Measurements from ENCODE around the gene CAPN14.

CAPN14 gene

GRCh38 chr2:31170071-31170698 is 47.1 kb downstream of the CAPN14 start:
- TF ChIP-seq EZH2 (IDR thresholded peaks at IDR 0.05) (no peak), FOXP2 (optimal IDR thresholded peaks at IDR 0.05; ENCODE audit: control extremely low read depth, extremely low read length, insufficient read depth) (peak; percentile 44), POLR2AphosphoS5 (IDR thresholded peaks at IDR 0.05; ENCODE audit: borderline replicate concordance, low read depth, low read length) (no peak)
- no peak overlapping the region for H3K9ac ChIP-seq (ENCODE audit: insufficient read length)
- H3K36me3 ChIP-seq (ENCODE audit: insufficient read depth, low read length) = no peaks in the 10 kb centered on the region
- H3K9me3 ChIP-seq (ENCODE audit: low read depth, low read length) = no peaks in the 10 kb centered on the region
- peak; percentile 47 for DNase-seq (ENCODE audit: low read depth, low spot score)
- H3K4me3 ChIP-seq = no peak overlapping the region
- no peak overlapping the region for H3K27ac ChIP-seq

- DNase-seq (ENCODE audit: low read depth, low spot score) = no peak
- Histone ChIP-seq H3K9me3 (ENCODE audit: low read depth, low read length) (no peaks in the 10 kb centered on the region), H3K4me3 (no peak overlapping the region), H3K9ac (ENCODE audit: insufficient read length) (no peak overlapping the region), H3K36me3 (ENCODE audit: insufficient read depth, low read length) (no peaks in the 10 kb centered on the region), H3K27ac (no peak overlapping the region)
- TF ChIP-seq FOXP2 (optimal IDR thresholded peaks at IDR 0.05; ENCODE audit: control extremely low read depth, extremely low read length, insufficient read depth) (no peak), POLR2AphosphoS5 (IDR thresholded peaks at IDR 0.05; ENCODE audit: borderline replicate concordance, low read depth, low read length) (no peak), EZH2 (IDR thresholded peaks at IDR 0.05) (no peak)
These were observed 49.0 kb downstream of the CAPN14 start for GRCh38 chr2:31168291-31168690.

GRCh38 chr2:31166925-31167324 is 50.4 kb downstream of the CAPN14 start:
- no peak for TF ChIP-seq FOXP2 (optimal IDR thresholded peaks at IDR 0.05; ENCODE audit: control extremely low read depth, extremely low read length, insufficient read depth)
- TF ChIP-seq POLR2AphosphoS5 (IDR thresholded peaks at IDR 0.05; ENCODE audit: borderline replicate concordance, low read depth, low read length) = no peak
- no peak for TF ChIP-seq EZH2 (IDR thresholded peaks at IDR 0.05)
- no peak for DNase-seq (ENCODE audit: low read depth, low spot score)
- Histone ChIP-seq H3K27ac (no peak overlapping the region), H3K9me3 (ENCODE audit: low read depth, low read length) (no peaks in the 10 kb centered on the region), H3K4me3 (no peak overlapping the region), H3K9ac (ENCODE audit: insufficient read length) (no peak overlapping the region), H3K36me3 (ENCODE audit: insufficient read depth, low read length) (no peaks in the 10 kb centered on the region)

GRCh38 chr2:31163011-31163539 is 54.2 kb downstream of the CAPN14 start:
- no peak for DNase-seq (ENCODE audit: low read depth, low spot score)
- Histone ChIP-seq H3K9ac (ENCODE audit: insufficient read length) (no peak overlapping the region), H3K4me3 (no peak overlapping the region), H3K9me3 (ENCODE audit: low read depth, low read length) (no peaks in the 10 kb centered on the region), H3K36me3 (ENCODE audit: insufficient read depth, low read length) (no peaks in the 10 kb centered on the region), H3K27ac (no peak overlapping the region)
- no peak for TF ChIP-seq EZH2 (IDR thresholded peaks at IDR 0.05)
- TF ChIP-seq POLR2AphosphoS5 (IDR thresholded peaks at IDR 0.05; ENCODE audit: borderline replicate concordance, low read depth, low read length) = no peak
- no peak for TF ChIP-seq FOXP2 (optimal IDR thresholded peaks at IDR 0.05; ENCODE audit: control extremely low read depth, extremely low read length, insufficient read depth)

- H3K36me3 ChIP-seq (ENCODE audit: insufficient read depth, low read length) = no peaks in the 10 kb centered on the region
- no peak overlapping the region for H3K4me3 ChIP-seq
- H3K9me3 ChIP-seq (ENCODE audit: low read depth, low read length) = no peaks in the 10 kb centered on the region
- no peak overlapping the region for H3K27ac ChIP-seq
- TF ChIP-seq FOXP2 (optimal IDR thresholded peaks at IDR 0.05; ENCODE audit: control extremely low read depth, extremely low read length, insufficient read depth) (no peak), POLR2AphosphoS5 (IDR thresholded peaks at IDR 0.05; ENCODE audit: borderline replicate concordance, low read depth, low read length) (no peak), EZH2 (IDR thresholded peaks at IDR 0.05) (no peak)
- H3K9ac ChIP-seq (ENCODE audit: insufficient read length) = no peak overlapping the region
- no peak for DNase-seq (ENCODE audit: low read depth, low spot score)
These were observed 55.7 kb downstream of the CAPN14 start for GRCh38 chr2:31161637-31162036.

GRCh38 chr2:31151501-31151900 is 65.8 kb downstream of the CAPN14 start:
- H3K9ac ChIP-seq (ENCODE audit: insufficient read length) = no peak overlapping the region
- H3K9me3 ChIP-seq (ENCODE audit: low read depth, low read length) = no peaks in the 10 kb centered on the region
- no peak for DNase-seq (ENCODE audit: low read depth, low spot score)
- no peak overlapping the region for H3K27ac ChIP-seq
- H3K36me3 ChIP-seq (ENCODE audit: insufficient read depth, low read length) = no peaks in the 10 kb centered on the region
- TF ChIP-seq FOXP2 (optimal IDR thresholded peaks at IDR 0.05; ENCODE audit: control extremely low read depth, extremely low read length, insufficient read depth) = no peak
- TF ChIP-seq POLR2AphosphoS5 (IDR thresholded peaks at IDR 0.05; ENCODE audit: borderline replicate concordance, low read depth, low read length) = no peak
- TF ChIP-seq EZH2 (IDR thresholded peaks at IDR 0.05) = no peak
- no peak overlapping the region for H3K4me3 ChIP-seq

- Histone ChIP-seq H3K9me3 (ENCODE audit: low read depth, low read length) (no peaks in the 10 kb centered on the region), H3K9ac (ENCODE audit: insufficient read length) (no peak overlapping the region), H3K36me3 (ENCODE audit: insufficient read depth, low read length) (no peaks in the 10 kb centered on the region), H3K4me3 (no peak overlapping the region), H3K27ac (no peak overlapping the region)
- TF ChIP-seq FOXP2 (optimal IDR thresholded peaks at IDR 0.05; ENCODE audit: control extremely low read depth, extremely low read length, insufficient read depth) (no peak), POLR2AphosphoS5 (IDR thresholded peaks at IDR 0.05; ENCODE audit: borderline replicate concordance, low read depth, low read length) (no peak), EZH2 (IDR thresholded peaks at IDR 0.05) (no peak)
- no peak for DNase-seq (ENCODE audit: low read depth, low spot score)
These were observed 67.1 kb downstream of the CAPN14 start for GRCh38 chr2:31150120-31150670.

GRCh38 chr2:31148514-31148913 is 68.8 kb downstream of the CAPN14 start:
- no peaks in the 10 kb centered on the region for H3K9me3 ChIP-seq (ENCODE audit: low read depth, low read length)
- no peak overlapping the region for H3K9ac ChIP-seq (ENCODE audit: insufficient read length)
- no peak overlapping the region for H3K27ac ChIP-seq
- DNase-seq (ENCODE audit: low read depth, low spot score) = no peak
- H3K4me3 ChIP-seq = no peak overlapping the region
- no peaks in the 10 kb centered on the region for H3K36me3 ChIP-seq (ENCODE audit: insufficient read depth, low read length)
- TF ChIP-seq EZH2 (IDR thresholded peaks at IDR 0.05) = no peak
- TF ChIP-seq FOXP2 (optimal IDR thresholded peaks at IDR 0.05; ENCODE audit: control extremely low read depth, extremely low read length, insufficient read depth) = no peak
- TF ChIP-seq POLR2AphosphoS5 (IDR thresholded peaks at IDR 0.05; ENCODE audit: borderline replicate concordance, low read depth, low read length) = no peak

Measured in SK-N-MC (cell line).